Measurements from ENCODE around the gene SOX5. TPM values are rescaled to one million over a fixed set of nuclear protein-coding genes. Genes with fewer than 3 reads are reported as not detected.

Gene SOX5
- polyA plus RNA-seq, 1 experiment: 0.13 TPM

DNA sequence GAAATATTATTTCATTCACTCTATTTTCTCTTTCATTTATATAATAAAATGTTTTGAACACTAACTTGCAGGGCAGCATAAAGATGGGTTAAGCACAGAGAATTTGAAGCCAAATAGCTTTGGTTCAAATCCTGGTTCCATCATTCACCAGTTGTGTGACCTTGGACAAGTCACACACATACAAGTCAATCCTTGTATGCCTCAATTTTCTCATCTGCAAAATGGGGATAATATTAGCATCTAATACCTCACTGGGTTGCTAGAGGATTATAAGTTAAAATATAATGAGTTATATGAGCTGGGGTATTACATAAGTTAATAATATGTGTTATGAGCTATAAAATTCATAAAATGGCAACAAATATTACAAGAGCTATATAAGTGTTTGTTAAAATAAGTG, 94.9 kb downstream of the SOX5 start:
- DNase-seq (ENCODE audit: low read depth): no peak
- Histone ChIP-seq H3K27me3 (ENCODE audit: control insufficient read depth, insufficient read depth, low read length) (no peaks in the 10 kb centered on the region), H3K4me3 (ENCODE audit: low read depth, low read length) (no peak overlapping the region), H3K36me3 (ENCODE audit: control insufficient read depth, insufficient read depth, low read length) (no peaks in the 10 kb centered on the region)
- ChIA-PET CTCF (no interaction called here), POLR2A (no interaction called here)
- TF ChIP-seq CTCF (IDR thresholded peaks at IDR 0.05; ENCODE audit: insufficient read depth, low read depth, low read length): no peak

- no peak for DNase-seq (ENCODE audit: low read depth)
- ChIA-PET CTCF (no interaction called here), POLR2A (no interaction called here)
- Histone ChIP-seq H3K36me3 (ENCODE audit: control insufficient read depth, insufficient read depth, low read length) (no peaks in the 10 kb centered on the region), H3K4me3 (ENCODE audit: low read depth, low read length) (no peak overlapping the region), H3K27me3 (ENCODE audit: control insufficient read depth, insufficient read depth, low read length) (no peaks in the 10 kb centered on the region)
- no peak for TF ChIP-seq CTCF (IDR thresholded peaks at IDR 0.05; ENCODE audit: insufficient read depth, low read depth, low read length)
Measured at GRCh38 chr12:23853640-23854039, 95.8 kb downstream of the SOX5 start.

- POLR2A ChIA-PET: no interaction called here
Measured at GRCh38 chr12:23851602-23852001, 97.9 kb downstream of the SOX5 start.

GRCh38 chr12:23847857-23848256, 101.6 kb downstream of the SOX5 start:
- no peak for DNase-seq (ENCODE audit: low read depth)
- TF ChIP-seq CTCF (IDR thresholded peaks at IDR 0.05; ENCODE audit: insufficient read depth, low read depth, low read length): no peak
- no peaks in the 10 kb centered on the region for H3K27me3 ChIP-seq (ENCODE audit: control insufficient read depth, insufficient read depth, low read length)
- no peak overlapping the region for H3K4me3 ChIP-seq (ENCODE audit: low read depth, low read length)
- POLR2A ChIA-PET: no interaction called here
- CTCF ChIA-PET: interaction anchor here (0.7 kb wide), 1 partner anchor 817 kb away, joined by 4 read pairs; no protein-coding TSS in a partner anchor
- no peaks in the 10 kb centered on the region for H3K36me3 ChIP-seq (ENCODE audit: control insufficient read depth, insufficient read depth, low read length)

More at GRCh38 chr12:23851602-23852001, 97.9 kb downstream of the SOX5 start:
- CTCF ChIA-PET: no interaction called here
- TF ChIP-seq CTCF (IDR thresholded peaks at IDR 0.05; ENCODE audit: insufficient read depth, low read depth, low read length): no peak
- Histone ChIP-seq H3K36me3 (ENCODE audit: control insufficient read depth, insufficient read depth, low read length) (no peaks in the 10 kb centered on the region), H3K4me3 (ENCODE audit: low read depth, low read length) (no peak overlapping the region), H3K27me3 (ENCODE audit: control insufficient read depth, insufficient read depth, low read length) (no peaks in the 10 kb centered on the region)
- DNase-seq (ENCODE audit: low read depth): no peak

DNA sequence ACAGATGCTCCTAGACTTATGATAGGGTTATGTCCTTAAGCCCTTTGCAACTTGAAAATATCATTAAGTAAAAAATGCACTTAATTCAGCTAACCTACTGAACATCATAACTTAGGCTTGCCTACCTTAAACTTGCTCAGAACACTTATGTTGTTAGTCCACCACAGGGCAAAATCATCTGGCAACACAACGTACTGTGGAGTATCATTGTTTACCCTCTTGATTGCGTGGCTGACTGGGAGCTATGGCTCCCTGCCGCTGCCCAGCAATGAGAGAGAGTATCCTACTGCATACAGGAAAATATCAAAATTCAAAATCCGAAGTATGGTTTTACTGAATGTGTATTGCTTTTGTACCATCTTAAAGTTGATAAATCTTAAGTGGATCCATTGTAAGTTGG, 105.5 kb downstream of the SOX5 start:
- no peaks in the 10 kb centered on the region for H3K27me3 ChIP-seq (ENCODE audit: control insufficient read depth, insufficient read depth, low read length)
- no peak overlapping the region for H3K4me3 ChIP-seq (ENCODE audit: low read depth, low read length)
- no peak for TF ChIP-seq CTCF (IDR thresholded peaks at IDR 0.05; ENCODE audit: insufficient read depth, low read depth, low read length)
- no peak for DNase-seq (ENCODE audit: low read depth)
- POLR2A ChIA-PET: no interaction called here
- no peaks in the 10 kb centered on the region for H3K36me3 ChIP-seq (ENCODE audit: control insufficient read depth, insufficient read depth, low read length)
- CTCF ChIA-PET: no interaction called here

Data from BJ (cell line).